K562 (cell line): ENCODE measurements around the gene FAF2.

Experiments used
- CBFA2T3 ChIP-seq: fragments of 450-650 bp; IDR thresholded peaks from 2 replicates; pipeline ENCODE4 v1.6.1; 2017
- CHAMP1 ChIP-seq: fragments of 450-650 bp; IDR thresholded peaks from 2 replicates; pipeline ENCODE4 v1.6.1; 2016; ENCODE audit warnings: mild to moderate bottlenecking
- CTCF ChIP-seq, 3 experiments: IDR thresholded peaks in 2 of 3; conservative IDR thresholded peaks in 1 of 3; 2 replicates each; pipeline ENCODE4 v1.5.1; 2011 to 2012; ENCODE audit warnings: low read length in 3 of 3, mild to moderate bottlenecking in 3 of 3, control low read depth in 2 of 3, improper control_type of control experiment in 1 of 3, inconsistent platforms in 1 of 3, low read depth in 1 of 3, mixed read lengths in 1 of 3, moderate library complexity in 1 of 3; ENCODE audit not compliant: insufficient read depth in 2 of 3
- CTCFL ChIP-seq: IDR thresholded peaks from 2 replicates; pipeline ENCODE4 v1.6.1; 2011; ENCODE audit warnings: borderline replicate concordance, low read depth, mild to moderate bottlenecking, moderate library complexity, low read length; ENCODE audit not compliant: insufficient read depth, poor library complexity, severe bottlenecking
- IRF2 ChIP-seq: sonication (generic); formaldehyde crosslinking; IDR thresholded peaks from 2 replicates; pipeline ENCODE4 v1.8.1; 2022; ENCODE audit warnings: mild to moderate bottlenecking, missing genetic modification reagents
- JUNB ChIP-seq: fragments of 450-650 bp; formaldehyde crosslinking; conservative IDR thresholded peaks from 2 replicates; pipeline ENCODE4 v1.4.0; 2020; ENCODE audit warnings: mild to moderate bottlenecking
- MAFF ChIP-seq: IDR thresholded peaks from 2 replicates; pipeline ENCODE4 v1.6.1; 2012; ENCODE audit warnings: low read length, improper control_type of control experiment
- SIN3B ChIP-seq: fragments of 450-650 bp; IDR thresholded peaks from 2 replicates; pipeline ENCODE4 v1.6.1; 2017; ENCODE audit warnings: low read depth, mild to moderate bottlenecking, moderate library complexity
- SMC3 ChIP-seq: conservative IDR thresholded peaks from 2 replicates; pipeline ENCODE4 v1.6.1; 2011; ENCODE audit warnings: low read depth, low read length, improper control_type of control experiment; ENCODE audit not compliant: insufficient read depth
- TRIM24 ChIP-seq, 2 experiments: fragments of 450-650 bp; IDR thresholded peaks; 2 replicates each; pipeline ENCODE4 v1.6.1; 2016
- YY1 ChIP-seq, 3 experiments: IDR thresholded peaks; 2 replicates each; pipeline ENCODE4 v1.6.1; 2011; ENCODE audit warnings: low read length in 2 of 3, mild to moderate bottlenecking in 2 of 3, moderate library complexity in 2 of 3, borderline replicate concordance in 1 of 3, control low read depth in 1 of 3, low read depth in 1 of 3; ENCODE audit not compliant: insufficient read depth in 3 of 3, insufficient replicate concordance in 2 of 3, control insufficient read depth in 1 of 3, insufficient read length in 1 of 3; ENCODE audit errors: extremely low read depth in 1 of 3
- ZBTB7A ChIP-seq: IDR thresholded peaks from 2 replicates; pipeline ENCODE4 v1.6.1; 2011; ENCODE audit warnings: low read depth, mild to moderate bottlenecking, low read length, moderate library complexity, borderline replicate concordance; ENCODE audit not compliant: control insufficient read depth
- TF ChIP-seq, protein P1 (sequence below): fragments of 450-650 bp; formaldehyde crosslinking; IDR thresholded peaks from 2 replicates; pipeline ENCODE4 v1.4.0; 2020; ENCODE audit warnings: mild to moderate bottlenecking, moderate library complexity

GRCh38 chr5:176473335-176474006, 25.3 kb downstream of the FAF2 start:
- TF ChIP-seq SMC3 (no peak), SIN3B (no peak), CTCFL (no peak), CHAMP1 (no peak), CTCF (IDR thresholded peaks at IDR 0.05 in 2 of 3, conservative IDR thresholded peaks at IDR 0.05 in 1 of 3; ENCODE audit: insufficient read depth in 2 of 3, low read depth in 1 of 3, low read length in 3 of 3) (no peak), TRIM24 (IDR thresholded peaks at IDR 0.05) (no peak), JUNB (CRISPR knock-in tag) (no peak), CBFA2T3 (no peak), MAFF (no peak), YY1 (IDR thresholded peaks at IDR 0.05; ENCODE audit: borderline replicate concordance in 1 of 3, control insufficient read depth in 1 of 3, extremely low read depth in 1 of 3, insufficient read depth in 3 of 3, insufficient read length in 1 of 3, insufficient replicate concordance in 2 of 3, low read depth in 1 of 3, low read length in 2 of 3) (no peak), ZBTB7A (no peak), IRF2 (CRISPR knock-in tag) (no peak)
- TF ChIP-seq, protein P1, sequence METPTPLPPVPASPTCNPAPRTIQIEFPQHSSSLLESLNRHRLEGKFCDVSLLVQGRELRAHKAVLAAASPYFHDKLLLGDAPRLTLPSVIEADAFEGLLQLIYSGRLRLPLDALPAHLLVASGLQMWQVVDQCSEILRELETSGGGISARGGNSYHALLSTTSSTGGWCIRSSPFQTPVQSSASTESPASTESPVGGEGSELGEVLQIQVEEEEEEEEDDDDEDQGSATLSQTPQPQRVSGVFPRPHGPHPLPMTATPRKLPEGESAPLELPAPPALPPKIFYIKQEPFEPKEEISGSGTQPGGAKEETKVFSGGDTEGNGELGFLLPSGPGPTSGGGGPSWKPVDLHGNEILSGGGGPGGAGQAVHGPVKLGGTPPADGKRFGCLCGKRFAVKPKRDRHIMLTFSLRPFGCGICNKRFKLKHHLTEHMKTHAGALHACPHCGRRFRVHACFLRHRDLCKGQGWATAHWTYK (CRISPR knock-in tag), result no peak
